Kidney epithelial cell (primary cell): Measurements from ENCODE around the gene KRTAP10-9. TPM values are rescaled to one million over a fixed set of nuclear protein-coding genes. Genes with fewer than 3 reads are reported as not detected.

Experiments
- DNase-seq: peaks from one replicate; pipeline ENCODE4 v3.0.0-alpha.2; 2010; ENCODE audit warnings: low read depth
- H3K27me3 ChIP-seq: 2 replicates; pipeline ENCODE4 v1.6.0; 2011; ENCODE audit warnings: low read length; ENCODE audit not compliant: control insufficient read depth, insufficient read depth
- H3K36me3 ChIP-seq: 2 replicates; pipeline ENCODE4 v1.5.1; 2011; ENCODE audit warnings: low read length; ENCODE audit not compliant: control insufficient read depth, insufficient read depth
- H3K4me3 ChIP-seq: 2 replicates; pipeline ENCODE4 v1.5.1; 2011; ENCODE audit warnings: low read depth, mild to moderate bottlenecking, control low read depth, low read length
- CTCF ChIP-seq: IDR thresholded peaks from 2 replicates; pipeline ENCODE4 v1.5.1; 2011; ENCODE audit warnings: mild to moderate bottlenecking, moderate library complexity, low read length, control low read depth, inconsistent platforms; ENCODE audit not compliant: insufficient read depth, poor library complexity, severe bottlenecking
- total RNA-seq: library from RNA; depleted of rRNA; stranded (reverse); fragments of >200 nt; gene quantifications from 2 replicates; pipeline ENCODE4 v1.2.3, GENCODE V29; 2015

The KRTAP10-9 gene
- total RNA-seq, 1 donor from 2014 or later = not detected

- Histone ChIP-seq H3K27me3 (no peaks in the 10 kb centered on the region), H3K36me3 (no peaks in the 10 kb centered on the region), H3K4me3 (no peak overlapping the region)
- TF ChIP-seq CTCF = no peak
- no peak for DNase-seq
Measured at GRCh38 chr21:44670642-44671432, 43.9 kb downstream of the KRTAP10-9 start.

GRCh38 chr21:44671911-44672310 is 45.0 kb downstream of the KRTAP10-9 start:
- TF ChIP-seq CTCF = no peak
- no peaks in the 10 kb centered on the region for H3K27me3 ChIP-seq

GRCh38 chr21:44677881-44678280 is 51.0 kb downstream of the KRTAP10-9 start:
- H3K27me3 ChIP-seq = peaks cover 4% of the 10 kb centered on the region
- no peak for DNase-seq
- H3K4me3 ChIP-seq = no peak overlapping the region
- no peaks in the 10 kb centered on the region for H3K36me3 ChIP-seq
- TF ChIP-seq CTCF = no peak

More at GRCh38 chr21:44671911-44672310, 45.0 kb downstream of the KRTAP10-9 start:
- no peak overlapping the region for H3K4me3 ChIP-seq
- no peaks in the 10 kb centered on the region for H3K36me3 ChIP-seq
- no peak for DNase-seq

Other genes starting within 250 kb of the KRTAP10-9 start
- 3.4 and 3.6 TPM in 2 replicates for gene LRRC3, start 171.6 kb upstream of the KRTAP10-9 start, total RNA-seq
- not detected in 2 replicates for gene KRTAP10-1, start 86.9 kb upstream of the KRTAP10-9 start, total RNA-seq
- not detected in 2 replicates for gene KRTAP10-2, start 75.6 kb upstream of the KRTAP10-9 start, total RNA-seq
- not detected in 2 replicates for gene KRTAP10-3, start 68.3 kb upstream of the KRTAP10-9 start, total RNA-seq
- gene KRTAP10-4, start 53.4 kb upstream of the KRTAP10-9 start, total RNA-seq = not detected in 2 replicates
- gene KRTAP10-5, start 46.5 kb upstream of the KRTAP10-9 start, total RNA-seq = not detected in 2 replicates
- not detected in 2 replicates for gene KRTAP10-6, start 34.6 kb upstream of the KRTAP10-9 start, total RNA-seq
- not detected in 2 replicates for gene KRTAP10-7, start 26.5 kb upstream of the KRTAP10-9 start, total RNA-seq
- gene KRTAP10-8, start 15.0 kb upstream of the KRTAP10-9 start, total RNA-seq = not detected in 2 replicates
- gene KRTAP10-10, start 10.3 kb downstream of the KRTAP10-9 start, total RNA-seq = not detected in 2 replicates
- not detected in 2 replicates for gene KRTAP10-11, start 19.3 kb downstream of the KRTAP10-9 start, total RNA-seq
- not detected in 2 replicates for gene KRTAP12-4, start 27.6 kb downstream of the KRTAP10-9 start, total RNA-seq
- not detected in 2 replicates for gene KRTAP12-3, start 30.8 kb downstream of the KRTAP10-9 start, total RNA-seq
- gene KRTAP12-2, start 39.8 kb downstream of the KRTAP10-9 start, total RNA-seq = not detected in 2 replicates
- gene KRTAP12-1, start 55.1 kb downstream of the KRTAP10-9 start, total RNA-seq = not detected in 2 replicates
- gene KRTAP10-12, start 70.1 kb downstream of the KRTAP10-9 start, total RNA-seq = not detected in 2 replicates
- gene TSPEAR, start 84.5 kb downstream of the KRTAP10-9 start, total RNA-seq = not detected in 2 replicates
- 39.5 and 40.6 TPM in 2 replicates for gene UBE2G2, start 174.7 kb downstream of the KRTAP10-9 start, total RNA-seq
- gene SUMO3, start 191.0 kb downstream of the KRTAP10-9 start, total RNA-seq = 60.9 and 61.7 TPM in 2 replicates
- 538 and 561 TPM in 2 replicates for gene PTTG1IP, start 246.6 kb downstream of the KRTAP10-9 start, total RNA-seq